GM13977 (cell line): ENCODE results near the gene TIAM1.

ENCODE experiments used
- DNase-seq: peaks from one replicate; pipeline ENCODE4 v3.0.0; 2012; ENCODE audit warnings: low spot score
- CTCF ChIP-seq: IDR thresholded peaks from 2 replicates; pipeline ENCODE4 v1.5.1; 2012; ENCODE audit warnings: mild to moderate bottlenecking, control low read depth; ENCODE audit not compliant: insufficient read depth; ENCODE audit errors: extremely low read depth, missing control alignments
- in situ Hi-C: fragments of 300-500 bp; cut with MboI; formaldehyde crosslinking; loops from one replicate; pipeline ENCODE4 v1.12.0; 2022; ENCODE audit warnings: low sequenced_read_pairs, low pct_unique_long_range_greater_than_20kb, mixed read lengths, inconsistent platforms; ENCODE audit not compliant: unreplicated experiment

TIAM1 gene

GRCh38 chr21:31279986-31280385 lies 64.1 kb downstream of the TIAM1 start:
- TF ChIP-seq CTCF: no peak
- no peak for DNase-seq
- in situ Hi-C loops: no loop called here

GRCh38 chr21:31279214-31279613 lies 64.8 kb downstream of the TIAM1 start:
- TF ChIP-seq CTCF: no peak
- in situ Hi-C loops: no loop called here
- no peak for DNase-seq

GRCh38 chr21:31278511-31279130 lies 65.4 kb downstream of the TIAM1 start:
- in situ Hi-C loops: no loop called here
- no peak for TF ChIP-seq CTCF
- no peak for DNase-seq

- in situ Hi-C loops: no loop called here
- DNase-seq: no peak
- TF ChIP-seq CTCF: no peak
Observed at GRCh38 chr21:31276663-31277062, 67.4 kb downstream of the TIAM1 start.

GRCh38 chr21:31275901-31276300 lies 68.2 kb downstream of the TIAM1 start:
- TF ChIP-seq CTCF: no peak
- in situ Hi-C loops: no loop called here
- DNase-seq: no peak

GRCh38 chr21:31273278-31273677 lies 70.8 kb downstream of the TIAM1 start:
- DNase-seq: no peak
- no peak for TF ChIP-seq CTCF
- in situ Hi-C loops: no loop called here

- in situ Hi-C loops: no loop called here
- no peak for DNase-seq
Observed at GRCh38 chr21:31268090-31268489, 76.0 kb downstream of the TIAM1 start.

More at GRCh38 chr21:31268090-31268489, 76.0 kb downstream of the TIAM1 start:
- no peak for TF ChIP-seq CTCF
